Skeletal muscle tissue (tissue), 4 donors: ENCODE measurements around the gene ZNF41. TPM values are rescaled to one million over a fixed set of nuclear protein-coding genes. Genes with fewer than 3 reads are reported as not detected.
"Not testable (repeated sequence)": the region's sequence is repeated elsewhere in the genome, so short reads cannot be mapped to it uniquely, and the experiment has no call there.

Experiments
- H3K27ac ChIP-seq: one replicate; pipeline ENCODE4 v1.7.0; 2013; ENCODE audit warnings: mild to moderate bottlenecking, low read depth, low read length, inconsistent platforms
- H3K27me3 ChIP-seq, 3 donors: one replicate each; pipeline ENCODE4 v1.7.0; 2013; ENCODE audit warnings: low read length in 3 of 3; ENCODE audit not compliant: control insufficient read depth in 3 of 3, insufficient read depth in 3 of 3
- H3K36me3 ChIP-seq, 3 donors: one replicate each; pipeline ENCODE4 v1.7.0; 2013; ENCODE audit warnings: low read length in 3 of 3; ENCODE audit not compliant: control insufficient read depth in 3 of 3, insufficient read depth in 3 of 3
- H3K4me1 ChIP-seq, 3 donors: one replicate each; pipeline ENCODE4 v1.7.0; 2013; ENCODE audit warnings: low read length in 3 of 3, mild to moderate bottlenecking in 3 of 3; ENCODE audit not compliant: control insufficient read depth in 3 of 3, insufficient read depth in 3 of 3
- H3K4me3 ChIP-seq, 3 donors: one replicate each; pipeline ENCODE4 v1.7.0; 2013; ENCODE audit warnings: low read length in 3 of 3
- H3K9ac ChIP-seq, 3 donors: one replicate each; pipeline ENCODE4 v1.7.0; 2013; ENCODE audit warnings: low read length in 3 of 3, mild to moderate bottlenecking in 3 of 3, moderate library complexity in 2 of 3, low read depth in 1 of 3
- H3K9me3 ChIP-seq, 3 donors: one replicate each; pipeline ENCODE4 v1.7.0; 2013; ENCODE audit warnings: low read length in 3 of 3; ENCODE audit not compliant: control insufficient read depth in 3 of 3
- total RNA-seq: library from RNA; depleted of rRNA; stranded (reverse); fragments of >200 nt; gene quantifications from one replicate; pipeline ENCODE4 v1.2.3, GENCODE V29; 2014
- donor health status: Osteomylitis.

Gene ZNF41
- 6.3 TPM for total RNA-seq

GRCh38 chrX:47482512-47483305 is at the start of gene ZNF41:
TSS of gene ZNF41 (minus strand) at chrX:47483222. CDS start at chrX:47467481, 15,741 bp downstream.
- H3K4me3 ChIP-seq, result peak within 1 kb of the TSS; percentile 68 to 86 (median 76)
- peak within 1 kb of the TSS; percentile 91 for H3K27ac ChIP-seq
- H3K36me3 ChIP-seq, result no peaks in the 10 kb centered on the region
- H3K27me3 ChIP-seq, result no peaks in the 10 kb centered on the region
- H3K9ac ChIP-seq, result peak within 1 kb of the TSS; percentile 83 to 88 (median 85)
- H3K4me1 ChIP-seq, result peaks cover 0 to 7% (median 7%) of the 10 kb centered on the region in 3 donors
- H3K9me3 ChIP-seq, result no peaks in the 10 kb centered on the region

- peaks cover 0 to 2% (median 0%) of the 10 kb centered on the region in 3 donors for H3K9me3 ChIP-seq
- H3K27ac ChIP-seq, result no peak overlapping the region
- H3K4me3 ChIP-seq, result no peak overlapping the region
- no peaks in the 10 kb centered on the region for H3K27me3 ChIP-seq
- H3K4me1 ChIP-seq, result no peaks in the 10 kb centered on the region
- H3K9ac ChIP-seq, result no peak overlapping the region
- no peaks in the 10 kb centered on the region for H3K36me3 ChIP-seq
Measured at GRCh38 chrX:47530049-47530448, 47.0 kb upstream of the ZNF41 start.

GRCh38 chrX:47529548-47529947 is 46.5 kb upstream of the ZNF41 start:
- Histone ChIP-seq H3K9me3 (peaks cover 0 to 2% (median 0%) of the 10 kb centered on the region in 3 donors), H3K9ac (no peak overlapping the region), H3K36me3 (no peaks in the 10 kb centered on the region), H3K27me3 (no peaks in the 10 kb centered on the region), H3K4me3 (no peak overlapping the region), H3K4me1 (no peaks in the 10 kb centered on the region), H3K27ac (no peak overlapping the region)

- Histone ChIP-seq H3K27me3 (no peaks in the 10 kb centered on the region), H3K4me3 (peak overlapping the region; percentile 30 to 71 (median 60)), H3K36me3 (no peaks in the 10 kb centered on the region), H3K4me1 (peaks cover 0 to 3% (median 2%) of the 10 kb centered on the region in 3 donors), H3K9me3 (peaks cover 0 to 9% (median 0%) of the 10 kb centered on the region in 3 donors), H3K9ac (peak overlapping the region; percentile 51 to 81 (median 62)), H3K27ac (no peak overlapping the region)
Measured at GRCh38 chrX:47523713-47524166, 40.7 kb upstream of the ZNF41 start.

GRCh38 chrX:47523297-47523696 is 40.3 kb upstream of the ZNF41 start:
- Histone ChIP-seq H3K27ac (no peak overlapping the region), H3K4me3 (peak overlapping the region; percentile 55 to 71 (median 65)), H3K9ac (peak overlapping the region; percentile 30 to 81 (median 32)), H3K9me3 (peaks cover 0 to 9% (median 0%) of the 10 kb centered on the region in 3 donors), H3K36me3 (no peaks in the 10 kb centered on the region), H3K27me3 (no peaks in the 10 kb centered on the region), H3K4me1 (peaks cover 0 to 3% (median 2%) of the 10 kb centered on the region in 3 donors)

- Histone ChIP-seq H3K4me3 (no peak overlapping the region), H3K9me3 (peaks cover 0 to 7% (median 0%) of the 10 kb centered on the region in 3 donors), H3K36me3 (no peaks in the 10 kb centered on the region), H3K27ac (no peak overlapping the region), H3K9ac (no peak overlapping the region), H3K27me3 (no peaks in the 10 kb centered on the region), H3K4me1 (peaks cover 0 to 1% (median under 1%) of the 10 kb centered on the region in 3 donors)
Measured at GRCh38 chrX:47518144-47518543, 35.1 kb upstream of the ZNF41 start.

- no peak overlapping the region for H3K9ac ChIP-seq
- no peaks in the 10 kb centered on the region for H3K36me3 ChIP-seq
- H3K4me3 ChIP-seq, result no peak overlapping the region
- H3K27ac ChIP-seq, result no peak overlapping the region
- H3K4me1 ChIP-seq, result no peaks in the 10 kb centered on the region
- H3K9me3 ChIP-seq, result peaks cover 0 to under 1% (median 0%) of the 10 kb centered on the region in 3 donors
- no peaks in the 10 kb centered on the region for H3K27me3 ChIP-seq
Measured at GRCh38 chrX:47515941-47516665, 33.1 kb upstream of the ZNF41 start.

GRCh38 chrX:47514533-47515235 is 31.7 kb upstream of the ZNF41 start:
- H3K9ac ChIP-seq, result no peak overlapping the region
- H3K27ac ChIP-seq, result no peak overlapping the region
- no peak overlapping the region for H3K4me3 ChIP-seq
- no peaks in the 10 kb centered on the region for H3K27me3 ChIP-seq
- H3K9me3 ChIP-seq, result no peaks in the 10 kb centered on the region
- no peaks in the 10 kb centered on the region for H3K36me3 ChIP-seq
- no peaks in the 10 kb centered on the region for H3K4me1 ChIP-seq

GRCh38 chrX:47513034-47513965 is 30.3 kb upstream of the ZNF41 start:
- H3K4me3 ChIP-seq, result peak overlapping the region in 2 of 3 donors; percentile 32 to 48
- H3K4me1 ChIP-seq, H3K9ac ChIP-seq, H3K27ac ChIP-seq, H3K36me3 ChIP-seq, H3K9me3 ChIP-seq, H3K27me3 ChIP-seq: not testable (repeated sequence)
